HEK293T (cell line): ENCODE data around the gene FRMPD3.

ENCODE experiments used
- ARNT ChIP-seq: fragments of 450-650 bp; IDR thresholded peaks from 2 replicates; pipeline ENCODE4 v1.6.1; 2017; ENCODE audit warnings: mild to moderate bottlenecking
- CTBP1 ChIP-seq: fragments of 450-650 bp; IDR thresholded peaks from 2 replicates; pipeline ENCODE4 v1.6.1; 2016; ENCODE audit warnings: borderline replicate concordance
- HDGF ChIP-seq: fragments of 450-650 bp; IDR thresholded peaks from 2 replicates; pipeline ENCODE4 v1.6.1; 2017; ENCODE audit warnings: antibody characterized with exemption, borderline replicate concordance
- TARDBP ChIP-seq: fragments of 450-650 bp; IDR thresholded peaks from 2 replicates; pipeline ENCODE4 v1.6.1; 2016

GRCh38 chrX:107451731-107452130, 2.3 kb downstream of the FRMPD3 start:
- TF ChIP-seq HDGF (no peak), TARDBP (no peak), CTBP1 (no peak), ARNT (no peak)
